BE2C (cell line): ENCODE data around the gene MEFV.

Experiments
- DNase-seq: peaks from one replicate; pipeline ENCODE4 v3.0.0-alpha.2; 2020
- H3K27me3 ChIP-seq: fragments of 250-450 bp; sonication (Bioruptor Pico); 2 replicates; pipeline ENCODE4 v1.5.1; 2020; ENCODE audit warnings: mild to moderate bottlenecking
- H3K36me3 ChIP-seq: fragments of 250-450 bp; sonication (Bioruptor Pico); 2 replicates; pipeline ENCODE4 v1.5.1; 2020; ENCODE audit warnings: mild to moderate bottlenecking
- H3K4me1 ChIP-seq: fragments of 250-450 bp; sonication (Bioruptor Pico); 2 replicates; pipeline ENCODE4 v1.5.1; 2020
- H3K4me3 ChIP-seq: 2 replicates; pipeline ENCODE4 v1.5.1; 2011; ENCODE audit warnings: low read depth, low read length
- H3K9me3 ChIP-seq: fragments of 250-450 bp; sonication (Bioruptor Pico); 2 replicates; pipeline ENCODE4 v1.5.1; 2020
- TF ChIP-seq, protein P1 (sequence below): IDR thresholded peaks from 2 replicates; pipeline ENCODE4 v1.5.1; 2012; ENCODE audit warnings: mild to moderate bottlenecking, low read depth, low read length

Gene MEFV

DNA sequence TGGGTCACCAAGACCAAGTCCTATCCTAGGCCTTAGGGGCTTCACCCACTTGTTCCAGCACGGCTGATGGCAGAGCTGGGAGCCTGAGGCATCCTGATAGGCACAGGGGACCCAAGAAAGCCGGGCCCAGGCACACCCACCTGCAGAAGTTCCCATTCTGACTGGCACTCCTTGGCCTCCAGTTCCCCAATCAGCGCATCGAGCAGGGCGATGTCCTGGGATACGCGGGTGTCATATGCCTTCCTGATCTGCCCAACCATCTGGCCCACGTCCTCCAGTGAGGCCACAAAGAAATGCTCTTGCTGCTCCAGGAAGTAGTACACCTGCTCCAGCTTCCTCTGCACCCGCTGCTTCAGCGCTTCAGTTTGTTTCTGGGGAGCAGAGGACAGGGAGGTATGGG lies 9.6 kb downstream of the MEFV start:
- H3K9me3 ChIP-seq: no peaks in the 10 kb centered on the region
- no peaks in the 10 kb centered on the region for H3K36me3 ChIP-seq
- no peak overlapping the region for H3K4me3 ChIP-seq
- no peak for DNase-seq
- no peaks in the 10 kb centered on the region for H3K4me1 ChIP-seq
- peaks cover 62% of the 10 kb centered on the region for H3K27me3 ChIP-seq
- TF ChIP-seq, protein P1, sequence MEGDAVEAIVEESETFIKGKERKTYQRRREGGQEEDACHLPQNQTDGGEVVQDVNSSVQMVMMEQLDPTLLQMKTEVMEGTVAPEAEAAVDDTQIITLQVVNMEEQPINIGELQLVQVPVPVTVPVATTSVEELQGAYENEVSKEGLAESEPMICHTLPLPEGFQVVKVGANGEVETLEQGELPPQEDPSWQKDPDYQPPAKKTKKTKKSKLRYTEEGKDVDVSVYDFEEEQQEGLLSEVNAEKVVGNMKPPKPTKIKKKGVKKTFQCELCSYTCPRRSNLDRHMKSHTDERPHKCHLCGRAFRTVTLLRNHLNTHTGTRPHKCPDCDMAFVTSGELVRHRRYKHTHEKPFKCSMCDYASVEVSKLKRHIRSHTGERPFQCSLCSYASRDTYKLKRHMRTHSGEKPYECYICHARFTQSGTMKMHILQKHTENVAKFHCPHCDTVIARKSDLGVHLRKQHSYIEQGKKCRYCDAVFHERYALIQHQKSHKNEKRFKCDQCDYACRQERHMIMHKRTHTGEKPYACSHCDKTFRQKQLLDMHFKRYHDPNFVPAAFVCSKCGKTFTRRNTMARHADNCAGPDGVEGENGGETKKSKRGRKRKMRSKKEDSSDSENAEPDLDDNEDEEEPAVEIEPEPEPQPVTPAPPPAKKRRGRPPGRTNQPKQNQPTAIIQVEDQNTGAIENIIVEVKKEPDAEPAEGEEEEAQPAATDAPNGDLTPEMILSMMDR: no peak

DNA sequence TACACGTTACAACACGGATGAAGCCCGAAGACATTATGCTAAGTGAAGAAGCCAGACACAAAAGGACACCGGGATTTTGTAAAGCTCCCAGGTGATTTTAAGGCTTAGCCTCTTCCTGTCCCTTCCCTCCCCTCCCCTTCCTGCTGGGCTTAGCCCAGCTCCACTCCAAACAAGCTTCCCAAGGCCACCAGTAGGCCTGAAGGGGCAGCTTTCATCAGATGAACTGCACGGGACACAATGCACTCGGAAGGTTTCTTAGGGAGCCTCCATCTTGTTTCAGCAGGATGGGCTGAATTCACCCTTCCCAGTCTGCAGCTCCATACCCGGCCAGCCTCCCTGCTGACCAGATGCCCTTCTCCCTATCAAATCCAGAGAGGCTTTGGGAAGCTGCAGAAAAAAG lies 10.4 kb downstream of the MEFV start:
- DNase-seq: no peak
- TF ChIP-seq, protein P1: no peak

DNA sequence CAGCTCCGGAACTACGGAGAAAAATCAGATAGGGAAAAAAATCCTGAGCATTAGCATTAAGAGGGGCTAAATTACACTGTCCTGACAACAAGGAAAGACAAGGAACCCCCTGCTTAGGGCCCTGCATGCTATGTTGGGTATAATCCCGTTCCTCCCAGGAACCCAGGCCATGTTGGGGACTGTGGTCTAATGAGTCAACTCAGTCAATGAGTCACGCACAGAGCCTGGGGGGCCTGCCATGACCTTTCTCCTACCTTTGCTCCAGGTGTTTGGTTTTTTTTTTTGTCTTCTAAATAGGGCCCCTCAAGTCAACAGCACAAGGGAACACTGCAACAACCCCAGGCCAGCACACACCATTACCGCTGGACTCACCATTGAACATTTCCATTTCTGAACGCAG lies 12.6 kb downstream of the MEFV start:
- TF ChIP-seq, protein P1: no peak
- H3K27me3 ChIP-seq: peaks cover 73% of the 10 kb centered on the region

More for the DNA sequence above, 10.4 kb downstream of the MEFV start:
- Histone ChIP-seq H3K4me1 (no peaks in the 10 kb centered on the region), H3K4me3 (no peak overlapping the region), H3K27me3 (peaks cover 68% of the 10 kb centered on the region), H3K36me3 (no peaks in the 10 kb centered on the region), H3K9me3 (no peaks in the 10 kb centered on the region; the same call in 1 of the 2 replicates)

DNA sequence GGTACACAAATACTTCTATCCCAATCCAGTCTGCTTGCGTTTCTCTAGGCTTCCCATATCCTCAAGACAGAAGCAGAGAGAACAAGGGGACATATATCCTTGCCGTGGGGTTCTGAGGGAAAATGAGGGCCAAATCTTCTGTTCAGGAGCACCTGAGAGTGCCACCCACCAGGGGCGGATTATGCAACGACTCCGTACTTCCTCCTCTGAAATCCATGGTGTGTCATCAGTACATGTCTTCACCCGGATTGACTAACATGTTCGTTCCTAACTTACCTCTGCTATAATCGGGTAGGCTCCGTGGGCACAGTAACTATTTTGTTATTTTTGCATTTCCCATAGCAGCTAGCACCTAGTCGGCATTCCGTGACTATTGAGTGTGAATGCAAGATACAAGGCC lies 13.7 kb downstream of the MEFV start:
- Histone ChIP-seq H3K4me3 (no peak overlapping the region), H3K4me1 (no peaks in the 10 kb centered on the region), H3K36me3 (no peaks in the 10 kb centered on the region), H3K27me3 (peaks cover 71% of the 10 kb centered on the region), H3K9me3 (no peaks in the 10 kb centered on the region; the same call in 1 of the 2 replicates)
- TF ChIP-seq, protein P1: no peak
- no peak for DNase-seq

More for the DNA sequence above, 12.6 kb downstream of the MEFV start:
- no peak for DNase-seq
- Histone ChIP-seq H3K4me1 (no peaks in the 10 kb centered on the region), H3K4me3 (no peak overlapping the region), H3K36me3 (no peaks in the 10 kb centered on the region), H3K9me3 (no peaks in the 10 kb centered on the region; the same call in 1 of the 2 replicates)

DNA sequence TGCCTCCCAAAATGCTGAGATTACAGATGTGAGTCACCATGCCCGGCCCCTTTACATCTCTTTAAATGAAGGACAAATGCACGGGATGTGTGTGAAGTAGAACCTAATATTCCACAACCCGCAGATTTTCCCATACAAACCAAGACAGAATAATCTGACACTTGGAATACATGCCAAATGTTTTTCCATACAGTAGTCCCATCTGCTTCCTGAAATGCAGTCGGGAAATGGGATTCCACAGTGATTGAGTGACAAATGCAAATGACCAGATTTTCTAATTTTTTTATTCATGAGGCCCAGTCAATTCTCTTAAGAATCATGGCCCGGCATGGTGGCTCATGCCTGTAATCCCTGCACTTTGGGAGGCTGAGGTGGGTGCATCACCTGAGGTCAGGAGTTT lies 14.7 kb downstream of the MEFV start:
- no peaks in the 10 kb centered on the region for H3K36me3 ChIP-seq
- no peak overlapping the region for H3K4me3 ChIP-seq
- no peaks in the 10 kb centered on the region for H3K4me1 ChIP-seq
- DNase-seq: no peak
- no peaks in the 10 kb centered on the region; the same call in 1 of the 2 replicates for H3K9me3 ChIP-seq
- peaks cover 71% of the 10 kb centered on the region for H3K27me3 ChIP-seq
- TF ChIP-seq, protein P1: no peak

DNA sequence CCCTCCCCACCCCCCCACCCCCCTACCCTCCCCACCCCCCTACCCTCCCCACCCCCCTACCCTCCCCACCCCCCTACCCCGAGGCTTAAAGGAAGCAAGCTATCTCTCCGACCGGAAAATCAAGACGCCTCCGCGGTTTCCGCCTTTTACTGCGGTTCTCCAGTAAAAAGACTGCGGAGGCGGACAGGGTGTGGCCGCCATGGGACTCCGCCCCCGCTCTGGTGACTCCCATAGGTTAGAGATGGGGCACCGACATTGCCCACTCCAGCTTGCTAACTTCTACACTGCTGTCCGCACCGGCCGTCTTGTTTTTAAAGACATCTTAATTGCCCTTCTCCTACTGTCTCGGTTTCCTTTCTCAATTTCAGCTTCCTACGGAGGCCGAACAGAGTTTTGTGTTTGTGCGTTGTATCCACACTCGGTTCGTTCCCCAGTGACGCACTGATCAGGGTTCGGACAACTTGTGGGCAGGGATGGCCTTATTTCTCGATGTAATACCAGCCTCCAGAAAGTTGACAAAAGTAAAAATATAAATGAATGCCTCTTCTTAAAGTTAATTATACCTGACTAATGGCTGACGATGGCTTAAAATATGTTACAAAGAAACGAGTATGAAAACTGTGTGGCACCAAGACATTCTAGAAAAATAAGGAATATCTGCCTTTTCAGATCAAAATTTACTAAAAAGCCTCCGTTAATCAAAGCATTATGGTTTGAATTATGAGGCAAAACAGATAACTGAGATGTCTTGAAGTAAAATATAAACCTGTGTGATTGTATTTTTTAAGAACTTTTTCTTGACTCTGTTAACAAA lies 20.4 kb downstream of the MEFV start:
- TF ChIP-seq, protein P1: no peak
- H3K4me1 ChIP-seq: no peaks in the 10 kb centered on the region
- H3K27me3 ChIP-seq: peaks cover 29% of the 10 kb centered on the region
- peak; percentile 60 for DNase-seq
- peaks cover 17% of the 10 kb centered on the region for H3K36me3 ChIP-seq
- no peak overlapping the region for H3K4me3 ChIP-seq
- H3K9me3 ChIP-seq: no peaks in the 10 kb centered on the region
